H1 (cell line): ENCODE data around the gene ZNF200. TPM values are rescaled to one million over a fixed set of nuclear protein-coding genes. Genes with fewer than 3 reads are reported as not detected.
"Not testable (repeated sequence)": the region's sequence is repeated elsewhere in the genome, so short reads cannot be mapped to it uniquely, and the experiment has no call there.

Experiments
- CTCF ChIA-PET: fragments of 300-600 bp; sonication (Branson Sonifier 250); formaldehyde crosslinking; loops from one replicate; lab custom pipeline; 2021; ENCODE audit not compliant: partially characterized antibody; lab: Charles Lee
- POLR2A ChIA-PET: fragments of 300-600 bp; sonication (Branson Sonifier 250); formaldehyde crosslinking; loops from one replicate; lab custom pipeline; 2021; ENCODE audit warnings: inconsistent platforms; ENCODE audit not compliant: partially characterized antibody; lab: Charles Lee
- DNase-seq, 2 experiments: peaks; one replicate each; pipeline versions ENCODE4 v3.0.0 to v3.0.0-alpha.2; 2010 to 2022; ENCODE audit warnings: low spot score in 2 of 2, low read depth in 1 of 2, mixed read lengths in 1 of 2
- FAIRE-seq: peaks from 2 replicates; lab custom pipeline; 2011; peaks lifted over from hg19 to GRCh38; lab: Jason Lieb, UNC
- H2AFZ ChIP-seq: 2 replicates; pipeline ENCODE4 v1.8.1; 2012; ENCODE audit warnings: low read length, inconsistent platforms
- H2AK5ac ChIP-seq: 2 replicates; pipeline ENCODE4 v1.6.1; 2013; ENCODE audit warnings: low read depth, low read length
- H2BK120ac ChIP-seq: replicated peaks from 2 replicates; pipeline ENCODE3; 2013; ENCODE audit warnings: low read depth, low read length, inconsistent platforms
- H2BK12ac ChIP-seq: 2 replicates; pipeline ENCODE4 v1.6.1; 2013; ENCODE audit warnings: low read depth, low read length
- H2BK15ac ChIP-seq: 2 replicates; pipeline ENCODE4 v1.6.1; 2013; ENCODE audit warnings: low read length
- H2BK20ac ChIP-seq: 2 replicates; pipeline ENCODE4 v1.6.1; 2013; ENCODE audit warnings: low read length
- H2BK5ac ChIP-seq: 2 replicates; pipeline ENCODE4 v1.6.1; 2013; ENCODE audit warnings: low read depth, low read length
- H3K14ac ChIP-seq: 2 replicates; pipeline ENCODE4 v1.6.1; 2013; ENCODE audit warnings: inconsistent platforms; ENCODE audit not compliant: insufficient read length
- H3K18ac ChIP-seq: 2 replicates; pipeline ENCODE4 v1.6.1; 2013; ENCODE audit warnings: low read length; ENCODE audit errors: extremely low read depth
- H3K23ac ChIP-seq: 2 replicates; pipeline ENCODE4 v1.6.1; 2013; ENCODE audit warnings: inconsistent platforms; ENCODE audit not compliant: insufficient read length
- H3K23me2 ChIP-seq: 2 replicates; pipeline ENCODE4 v1.6.1; 2013; ENCODE audit warnings: low read depth, low read length
- H3K27ac ChIP-seq: 2 replicates; pipeline ENCODE4 v1.6.1; 2011; ENCODE audit warnings: low read depth, low read length, inconsistent platforms
- H3K27me3 ChIP-seq, 4 experiments: replicated peaks in 1 of 4; 1 replicate in 1 of 4; 2 replicates in 3 of 4; pipeline versions ENCODE4 v1.6.1 to v1.8.1; 2011 to 2013; ENCODE audit warnings: low read length in 3 of 4, mild to moderate bottlenecking in 3 of 4, inconsistent platforms in 2 of 4, mixed read lengths in 2 of 4, moderate library complexity in 1 of 4; ENCODE audit not compliant: control insufficient read depth in 3 of 4, insufficient read depth in 3 of 4; ENCODE audit errors: extremely low read depth in 1 of 4
- H3K36me3 ChIP-seq, 4 experiments: 2 replicates each; pipeline versions ENCODE4 v1.6.1 to v1.8.1; 2011 to 2013; ENCODE audit warnings: mild to moderate bottlenecking in 4 of 4, low read length in 3 of 4, moderate library complexity in 2 of 4, control low read depth in 1 of 4, inconsistent platforms in 1 of 4; ENCODE audit not compliant: insufficient read depth in 4 of 4, control insufficient read depth in 2 of 4
- H3K4ac ChIP-seq: replicated peaks from 2 replicates; pipeline ENCODE3; 2013; ENCODE audit warnings: low read length, low read depth, mixed read lengths, inconsistent platforms; ENCODE audit not compliant: insufficient read length
- H3K4me1 ChIP-seq, 4 experiments: replicated peaks in 1 of 4; 1 replicate in 1 of 4; 2 replicates in 3 of 4; pipeline versions ENCODE4 v1.6.1 to v1.8.1; 2011 to 2013; ENCODE audit warnings: low read length in 3 of 4, inconsistent platforms in 2 of 4, mixed read lengths in 1 of 4; ENCODE audit not compliant: insufficient read depth in 4 of 4, control insufficient read depth in 3 of 4
- H3K4me2 ChIP-seq, 2 experiments: 2 replicates each; pipeline versions ENCODE4 v1.6.1 to v1.8.1; 2011 to 2013; ENCODE audit warnings: low read depth in 2 of 2, low read length in 2 of 2, control low read depth in 1 of 2, inconsistent platforms in 1 of 2, mild to moderate bottlenecking in 1 of 2; ENCODE audit not compliant: insufficient read depth in 1 of 2
- H3K4me3 ChIP-seq, 4 experiments: fragments of 200-600, 300-600 bp in 1 of 4; sonication (generic), shearing (Covaris generic), sonication (Bioruptor Twin) in 1 of 4; 2 replicates each; pipeline versions ENCODE4 v1.5.1 to v1.8.1; 2011 to 2016; ENCODE audit warnings: low read length in 4 of 4, low read depth in 3 of 4, control low read depth in 2 of 4, inconsistent platforms in 2 of 4, mild to moderate bottlenecking in 2 of 4, mixed read lengths in 1 of 4, moderate library complexity in 1 of 4; ENCODE audit not compliant: insufficient read depth in 2 of 4; ENCODE audit errors: extremely low read depth in 1 of 4
- H3K56ac ChIP-seq: replicated peaks from 2 replicates; pipeline ENCODE3; 2013; ENCODE audit warnings: low read depth, mild to moderate bottlenecking, mixed read lengths, low read length, inconsistent platforms; ENCODE audit not compliant: insufficient read length
- H3K79me1 ChIP-seq: 2 replicates; pipeline ENCODE4 v1.6.1; 2013; ENCODE audit warnings: low read depth, low read length, control low read depth
- H3K79me2 ChIP-seq, 2 experiments: 2 replicates each; pipeline versions ENCODE4 v1.6.1 to v1.8.1; 2012 to 2013; ENCODE audit warnings: low read length in 2 of 2, mild to moderate bottlenecking in 2 of 2, inconsistent platforms in 1 of 2; ENCODE audit not compliant: insufficient read depth in 2 of 2, control insufficient read depth in 1 of 2
- H3K9ac ChIP-seq, 4 experiments: replicated peaks in 1 of 4; 1 replicate in 1 of 4; 2 replicates in 3 of 4; pipeline versions ENCODE4 v1.6.1 to v1.8.1; 2011 to 2013; ENCODE audit warnings: low read depth in 3 of 4, low read length in 3 of 4, control low read depth in 2 of 4, mild to moderate bottlenecking in 2 of 4, moderate library complexity in 2 of 4, inconsistent platforms in 1 of 4; ENCODE audit errors: extremely low read depth in 1 of 4
- H3K9me3 ChIP-seq, 2 experiments: 2 replicates each; pipeline versions ENCODE4 v1.6.1 to v1.8.1; 2012 to 2013; ENCODE audit warnings: mild to moderate bottlenecking in 2 of 2, moderate library complexity in 2 of 2, control low read depth in 1 of 2, inconsistent platforms in 1 of 2, low read depth in 1 of 2, low read length in 1 of 2, mixed read lengths in 1 of 2; ENCODE audit not compliant: insufficient read depth in 2 of 2
- H4K20me1 ChIP-seq, 2 experiments: replicated peaks in 1 of 2; 2 replicates each; pipeline versions ENCODE3 to v1.8.1; 2011 to 2013; ENCODE audit warnings: inconsistent platforms in 2 of 2, low read length in 2 of 2, mild to moderate bottlenecking in 1 of 2; ENCODE audit not compliant: insufficient read depth in 2 of 2, control insufficient read depth in 1 of 2
- H4K5ac ChIP-seq: 2 replicates; pipeline ENCODE4 v1.6.1; 2013; ENCODE audit warnings: low read length, low read depth, mixed read lengths, inconsistent platforms; ENCODE audit not compliant: insufficient read length
- H4K8ac ChIP-seq: 2 replicates; pipeline ENCODE4 v1.8.0; 2013; ENCODE audit warnings: mild to moderate bottlenecking, moderate library complexity, low read length, inconsistent platforms; ENCODE audit not compliant: insufficient read depth; ENCODE audit errors: extremely low read depth
- H4K91ac ChIP-seq: replicated peaks from 2 replicates; pipeline ENCODE3; 2013; ENCODE audit warnings: low read length, mixed read lengths, inconsistent platforms; ENCODE audit not compliant: insufficient read length
- WGBS, 2 experiments: shearing (Covaris generic) in 1 of 2; methylation state at CpG; one replicate each; pipeline versions ENCODE4 v1.1.6 to v1.1.7; 2013 to 2015; ENCODE audit warnings: low lambda C conversion rate in 2 of 2, mixed read lengths in 2 of 2, inconsistent platforms in 1 of 2, low coverage in 1 of 2, missing lambda C conversion rate in 1 of 2; ENCODE audit not compliant: insufficient replicate concordance in 2 of 2, insufficient coverage in 1 of 2, insufficient read length in 1 of 2; ENCODE audit errors: extremely low coverage in 1 of 2, missing lambda C conversion rate in 1 of 2; 5-methylcytosine and 5-hydroxymethylcytosine counted together
- polyA plus RNA-seq, 7 experiments: library from polyadenylated mRNA; depleted of rRNA in 3 of 7; stranded (reverse) in 5 of 7; unstranded in 2 of 7; fragments of >200 nt in 5 of 7; fragments of 200-250 nt in 2 of 7; gene quantifications; 1 replicate in 5 of 7; 2 replicates in 1 of 7; 4 replicates in 1 of 7; pipeline versions ENCODE4 v1.2.1 to v1.2.3, GENCODE V29; 2011 to 2013; ENCODE audit warnings: missing spikeins in 2 of 7, mixed read lengths in 2 of 7
- total RNA-seq: library from RNA; stranded (reverse); fragmentation: NEBNext Ultra II Directional; extraction: Animal tissue kit (Norgen Biotek cat#: 25700); gene quantifications from 2 replicates; pipeline ENCODE4 v1.2.1, GENCODE V29; 2021

ZNF200 gene
- total and polyA plus RNA-seq, 2 of the 8 experiments (the other 6 are each of a cell fraction or from before 2014, with no cell fraction given), result 2.7 to 9.9 TPM

DNA sequence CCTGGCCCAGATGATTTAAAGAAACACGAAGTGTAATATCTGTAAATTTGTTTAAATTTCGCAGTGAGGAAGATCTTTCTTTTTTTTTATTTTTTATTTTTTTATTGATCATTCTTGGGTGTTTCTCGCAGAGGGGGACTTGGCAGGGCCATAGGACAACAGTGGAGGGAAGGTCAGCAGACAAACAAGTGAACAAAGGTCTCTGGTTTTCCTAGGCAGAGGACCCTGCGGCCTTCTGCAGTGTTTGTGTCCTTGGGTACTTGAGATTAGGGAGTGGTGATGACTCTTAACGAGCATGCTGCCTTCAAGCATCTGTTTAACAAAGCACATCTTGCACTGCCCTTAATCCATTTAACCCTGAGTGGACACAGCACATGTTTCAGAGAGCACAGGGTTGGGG is 35.8 kb upstream of the ZNF200 start:
- H3K9me3 ChIP-seq, H3K27me3 ChIP-seq, H2AK5ac ChIP-seq, H3K14ac ChIP-seq, H3K4me1 ChIP-seq, H3K9ac ChIP-seq, H4K91ac ChIP-seq, POLR2A ChIA-PET, H3K4me2 ChIP-seq, H2AFZ ChIP-seq, H2BK12ac ChIP-seq, H3K27ac ChIP-seq, FAIRE-seq, H2BK120ac ChIP-seq, H3K18ac ChIP-seq, H2BK5ac ChIP-seq, H4K8ac ChIP-seq, H3K4ac ChIP-seq, H2BK15ac ChIP-seq, H3K23ac ChIP-seq, H4K20me1 ChIP-seq, H3K4me3 ChIP-seq, H3K36me3 ChIP-seq, H4K5ac ChIP-seq, H2BK20ac ChIP-seq, DNase-seq, H3K23me2 ChIP-seq, H3K79me1 ChIP-seq, H3K79me2 ChIP-seq, H3K56ac ChIP-seq: not testable (repeated sequence)
- CTCF ChIA-PET, result interaction anchor here (0.7 kb wide), 1 partner anchor 33 kb away, joined by 4 read pairs; no protein-coding TSS in a partner anchor
- WGBS, 2 experiments, result 80% methylated on average over 4 of the region's 5 CpGs; no CpG with 5 or more reads in 1 of the 2 experiments
